ENCODE results near the gene HABP4.

Gene HABP4

DNA sequence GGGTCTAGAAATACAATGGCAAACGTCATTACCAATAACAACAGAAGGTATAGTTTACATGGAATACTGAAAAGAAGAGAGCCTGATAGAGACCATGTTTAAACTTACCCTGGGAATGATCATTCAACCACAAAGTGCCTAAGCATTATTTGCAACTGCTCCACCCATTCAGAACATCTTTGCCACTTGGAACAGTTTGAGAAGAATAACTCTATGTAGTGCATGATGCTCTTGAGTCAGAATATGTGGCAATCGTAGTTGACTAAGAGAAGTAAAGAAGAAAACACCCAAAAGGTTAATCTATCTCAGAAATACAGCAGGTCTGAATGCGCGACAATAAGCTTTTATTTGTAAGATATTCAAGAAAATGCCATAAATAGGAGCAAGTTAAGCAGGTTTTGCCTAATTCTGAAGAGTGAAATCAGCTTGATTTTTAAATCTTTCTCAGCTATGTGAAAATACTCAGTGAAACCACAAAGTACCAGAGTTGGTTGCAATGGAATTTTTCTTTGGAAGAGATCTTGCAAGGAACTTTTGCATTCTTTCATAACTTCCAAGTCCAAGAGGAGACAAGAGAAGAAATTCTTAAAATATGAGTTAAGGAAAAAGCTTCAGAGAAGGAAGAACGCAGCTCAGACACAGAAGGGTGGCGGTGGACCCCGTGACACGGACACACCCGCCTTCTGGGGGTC lies 64.3 kb downstream of the HABP4 start:
- DNase-seq (ENCODE audit: low read depth), result no peak
- no peak overlapping the region for H3K4me3 ChIP-seq (ENCODE audit: low read depth, low read length)
- TF ChIP-seq, protein P1, sequence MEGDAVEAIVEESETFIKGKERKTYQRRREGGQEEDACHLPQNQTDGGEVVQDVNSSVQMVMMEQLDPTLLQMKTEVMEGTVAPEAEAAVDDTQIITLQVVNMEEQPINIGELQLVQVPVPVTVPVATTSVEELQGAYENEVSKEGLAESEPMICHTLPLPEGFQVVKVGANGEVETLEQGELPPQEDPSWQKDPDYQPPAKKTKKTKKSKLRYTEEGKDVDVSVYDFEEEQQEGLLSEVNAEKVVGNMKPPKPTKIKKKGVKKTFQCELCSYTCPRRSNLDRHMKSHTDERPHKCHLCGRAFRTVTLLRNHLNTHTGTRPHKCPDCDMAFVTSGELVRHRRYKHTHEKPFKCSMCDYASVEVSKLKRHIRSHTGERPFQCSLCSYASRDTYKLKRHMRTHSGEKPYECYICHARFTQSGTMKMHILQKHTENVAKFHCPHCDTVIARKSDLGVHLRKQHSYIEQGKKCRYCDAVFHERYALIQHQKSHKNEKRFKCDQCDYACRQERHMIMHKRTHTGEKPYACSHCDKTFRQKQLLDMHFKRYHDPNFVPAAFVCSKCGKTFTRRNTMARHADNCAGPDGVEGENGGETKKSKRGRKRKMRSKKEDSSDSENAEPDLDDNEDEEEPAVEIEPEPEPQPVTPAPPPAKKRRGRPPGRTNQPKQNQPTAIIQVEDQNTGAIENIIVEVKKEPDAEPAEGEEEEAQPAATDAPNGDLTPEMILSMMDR (IDR thresholded peaks at IDR 0.05; ENCODE audit: low read depth, low read length, missing control alignments), result no peak

DNA sequence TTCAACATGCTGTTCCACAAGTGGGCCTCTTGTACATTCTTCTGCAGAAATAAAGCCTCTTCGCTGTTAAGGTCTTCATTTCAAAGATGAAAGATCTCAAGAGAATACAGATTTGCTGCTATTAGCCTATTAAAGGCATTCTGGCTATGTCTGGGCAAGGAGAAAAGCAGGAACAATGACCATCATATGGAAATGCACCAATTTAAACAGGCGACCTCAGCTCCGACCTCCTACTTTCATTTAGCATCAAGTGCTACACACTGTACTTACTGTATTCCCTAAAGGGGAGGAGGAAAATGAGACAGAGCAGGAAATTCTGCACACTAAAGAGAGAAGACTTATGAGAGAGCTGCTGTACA lies 64.8 kb downstream of the HABP4 start:
- TF ChIP-seq, protein P1 (IDR thresholded peaks at IDR 0.05; ENCODE audit: low read depth, low read length, missing control alignments), result no peak

DNA sequence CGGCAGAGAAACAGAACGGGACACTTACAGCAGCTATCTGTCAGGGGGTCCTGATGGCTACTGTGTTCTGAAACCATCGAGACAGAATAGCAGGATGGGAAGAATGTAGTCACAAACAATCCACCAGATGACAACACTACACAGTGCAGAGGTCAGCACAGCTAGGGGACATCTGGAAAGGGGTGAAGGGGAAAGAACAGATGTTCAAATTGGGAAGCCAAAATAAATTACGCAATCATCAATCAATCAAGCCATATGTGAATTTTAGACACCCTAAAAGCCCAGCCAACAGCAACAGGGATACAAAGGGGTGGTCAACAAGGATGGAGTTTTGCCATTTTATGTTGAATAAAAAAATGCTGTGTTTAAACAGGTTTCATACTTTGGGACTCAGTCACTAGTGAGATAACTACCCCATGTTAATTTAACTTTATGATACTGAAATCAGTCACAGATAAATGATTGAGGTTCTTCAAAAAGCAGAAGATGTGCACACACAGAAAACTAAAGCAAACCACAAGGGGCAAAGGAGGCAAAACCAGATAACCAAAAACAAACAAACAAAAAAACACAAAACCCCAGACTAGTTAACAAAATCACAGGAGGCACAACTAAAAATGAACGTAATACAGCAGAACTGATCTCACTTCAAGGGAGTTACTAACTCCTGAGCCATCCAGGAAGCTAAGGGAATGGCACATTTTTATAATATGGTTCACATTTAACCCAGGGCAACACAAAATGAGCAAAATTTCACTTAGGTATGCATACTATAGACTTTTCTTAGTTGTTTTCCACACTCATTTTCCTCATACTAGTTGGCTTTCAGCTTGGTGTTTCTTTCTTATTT lies 65.9 kb downstream of the HABP4 start:
- DNase-seq (ENCODE audit: low read depth), result no peak
- TF ChIP-seq, protein P1 (IDR thresholded peaks at IDR 0.05; ENCODE audit: low read depth, low read length, missing control alignments), result no peak
- H3K4me3 ChIP-seq (ENCODE audit: low read depth, low read length), result no peak overlapping the region

More for the DNA sequence above, 64.8 kb downstream of the HABP4 start:
- no peak for DNase-seq (ENCODE audit: low read depth)
- H3K4me3 ChIP-seq (ENCODE audit: low read depth, low read length), result no peak overlapping the region

DNA sequence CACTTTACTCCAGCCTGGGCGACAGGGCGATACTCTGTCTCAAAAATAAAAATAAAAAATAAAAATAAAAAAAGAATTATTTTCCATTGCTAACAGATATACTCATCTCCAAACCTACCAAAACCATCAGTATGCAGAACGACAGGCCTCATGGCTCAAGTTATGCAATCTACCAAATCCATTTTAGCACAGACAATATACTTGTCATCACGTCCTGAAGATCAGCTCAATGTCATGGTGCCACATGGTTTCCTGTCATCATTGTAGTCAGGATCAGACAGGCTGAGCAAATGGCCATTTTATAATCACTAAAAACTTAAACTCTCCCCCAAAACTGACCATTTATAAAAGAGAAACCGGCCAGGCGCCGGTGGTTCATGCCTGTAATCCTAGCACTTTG lies 69.1 kb downstream of the HABP4 start:
- TF ChIP-seq, protein P1 (IDR thresholded peaks at IDR 0.05; ENCODE audit: low read depth, low read length, missing control alignments), result no peak
- no peak overlapping the region for H3K4me3 ChIP-seq (ENCODE audit: low read depth, low read length)
- DNase-seq (ENCODE audit: low read depth), result no peak

DNA sequence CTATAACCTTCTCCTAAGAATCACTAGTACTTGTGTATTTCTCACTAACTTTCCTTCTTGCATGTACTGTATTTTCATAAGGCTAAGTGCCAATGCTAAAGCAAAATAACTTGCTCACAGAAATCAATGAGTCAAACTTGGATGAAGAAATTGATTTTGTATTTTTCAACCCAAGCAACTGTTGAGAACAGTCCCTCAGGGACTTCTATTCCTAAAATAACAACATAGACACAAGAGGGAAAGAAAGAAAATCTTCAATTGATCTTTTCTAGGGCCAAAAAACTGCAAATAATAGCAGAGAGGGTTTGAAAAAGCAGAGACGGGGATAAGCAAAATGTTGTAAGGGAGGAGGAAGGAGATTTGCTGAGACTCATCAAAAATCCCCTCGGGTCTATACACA lies 69.8 kb downstream of the HABP4 start:
- TF ChIP-seq, protein P1 (IDR thresholded peaks at IDR 0.05; ENCODE audit: low read depth, low read length, missing control alignments), result no peak
- DNase-seq (ENCODE audit: low read depth), result no peak

DNA sequence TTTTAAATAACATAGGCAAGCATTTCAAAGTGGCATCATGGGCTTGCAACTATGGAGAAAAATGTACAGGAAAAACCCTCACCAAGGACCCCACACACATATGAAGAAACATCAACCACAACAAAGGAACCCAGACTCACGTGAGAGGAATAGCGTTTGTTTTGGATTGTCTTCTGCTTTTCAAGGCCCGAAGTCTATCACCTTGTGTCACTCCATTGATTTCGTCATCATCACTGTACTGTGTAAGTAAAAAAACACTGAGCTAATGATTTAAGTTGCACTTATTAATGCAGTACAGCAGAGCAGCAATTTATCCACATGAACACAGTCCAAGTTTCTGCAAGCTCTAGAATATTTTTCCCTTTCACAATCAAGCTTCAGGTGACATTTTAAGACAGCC lies 72.4 kb downstream of the HABP4 start:
- TF ChIP-seq, protein P1 (IDR thresholded peaks at IDR 0.05; ENCODE audit: low read depth, low read length, missing control alignments), result no peak
- DNase-seq (ENCODE audit: low read depth), result no peak
- H3K4me3 ChIP-seq (ENCODE audit: low read depth, low read length), result no peak overlapping the region

More for the DNA sequence above, 69.8 kb downstream of the HABP4 start:
- H3K4me3 ChIP-seq (ENCODE audit: low read depth, low read length), result no peak overlapping the region

Data from GM12864 (cell line).